ENCODE data around the gene OPALIN. TPM values are rescaled to one million over a fixed set of nuclear protein-coding genes. Genes with fewer than 3 reads are reported as not detected.

The OPALIN gene, protein sequence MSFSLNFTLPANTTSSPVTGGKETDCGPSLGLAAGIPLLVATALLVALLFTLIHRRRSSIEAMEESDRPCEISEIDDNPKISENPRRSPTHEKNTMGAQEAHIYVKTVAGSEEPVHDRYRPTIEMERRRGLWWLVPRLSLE
- not detected for total RNA-seq
- not detected for polyA plus RNA-seq (ENCODE audit: insufficient read depth, low read depth, low replicate concordance)
- long read RNA-seq, donor 1 = 0 reads
- long read RNA-seq, donor 2 = 0 reads
- long read RNA-seq, donor 3 = 0 reads
- long read RNA-seq, donor 4 = 0 reads
- long read RNA-seq, donor 5 = 0 reads
- long read RNA-seq, donor 6 = 0 reads
- long read RNA-seq, donor 7 = 0 reads
- long read RNA-seq, donor 8 = 0 reads
- long read RNA-seq, donor 9 = 0 reads
- long read RNA-seq, donor 10 = 0 reads

DNA sequence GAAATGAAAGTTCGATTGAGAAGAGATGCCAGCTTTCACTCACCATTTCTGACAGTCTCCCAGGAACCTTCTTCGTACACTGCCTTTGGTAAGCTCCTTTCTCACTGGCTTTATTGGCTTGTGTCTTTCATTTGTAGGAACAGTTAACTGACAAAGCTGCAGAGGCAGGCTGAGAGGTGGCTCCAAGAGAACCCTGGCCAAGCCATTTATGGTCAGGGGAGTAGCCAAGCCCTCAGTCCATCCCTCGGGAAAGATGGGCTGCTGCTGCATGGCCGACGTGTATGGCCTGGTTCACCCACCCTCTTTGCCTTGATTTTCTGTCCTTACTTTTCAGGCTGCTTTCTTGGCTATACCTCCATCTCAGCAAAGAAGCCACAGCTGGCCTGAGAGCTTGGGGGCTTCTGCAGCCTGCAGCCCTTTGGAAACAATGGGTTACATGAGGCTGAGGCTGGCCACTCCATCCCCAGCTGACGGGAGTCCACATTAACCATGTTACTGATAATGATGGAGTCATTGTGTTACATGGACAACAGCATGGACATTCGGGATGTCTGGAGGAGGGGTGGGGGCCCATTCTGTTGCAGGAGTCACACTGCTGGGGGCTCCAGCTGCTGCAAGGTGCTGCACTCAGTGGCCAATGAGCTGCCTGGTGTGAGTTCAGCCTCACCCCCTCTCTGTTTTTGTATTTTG lies at the start of gene OPALIN:
OPALIN (minus strand) TSS at position 152 of the 690 bp plus-strand sequence; CDS start at position 46, 106 bp downstream.
- H3K27ac ChIP-seq (ENCODE audit: low read depth in 2 of 2, low read length in 2 of 2) = no peak within 1 kb of the TSS
- H3K9me3 ChIP-seq (ENCODE audit: control insufficient read depth in 2 of 3, insufficient read depth in 1 of 3, low read length in 3 of 3) = no peaks in the 10 kb centered on the region
- no peak within 1 kb of the TSS for H3K4me3 ChIP-seq (ENCODE audit: low read length in 3 of 3)
- H3K36me3 ChIP-seq (ENCODE audit: control insufficient read depth in 2 of 3, insufficient read depth in 3 of 3, low read length in 3 of 3) = no peaks in the 10 kb centered on the region
- intact Hi-C loops (cut with DNase I) = no loop called here
- DNase-seq (no peak), FAIRE-seq (no peak)
- no peaks in the 10 kb centered on the region for H3K27me3 ChIP-seq (ENCODE audit: control insufficient read depth, insufficient read depth, low read length)
- no peak for TF ChIP-seq CTCF (IDR thresholded peaks at IDR 0.05; ENCODE audit: borderline replicate concordance, extremely low read depth, insufficient read depth)
- no peak within 1 kb of the TSS for H3K9ac ChIP-seq (ENCODE audit: low read length in 3 of 3)
- no peaks in the 10 kb centered on the region for H3K4me1 ChIP-seq (ENCODE audit: control insufficient read depth in 2 of 3, insufficient read depth in 2 of 3, low read depth in 1 of 3, low read length in 3 of 3)

DNA sequence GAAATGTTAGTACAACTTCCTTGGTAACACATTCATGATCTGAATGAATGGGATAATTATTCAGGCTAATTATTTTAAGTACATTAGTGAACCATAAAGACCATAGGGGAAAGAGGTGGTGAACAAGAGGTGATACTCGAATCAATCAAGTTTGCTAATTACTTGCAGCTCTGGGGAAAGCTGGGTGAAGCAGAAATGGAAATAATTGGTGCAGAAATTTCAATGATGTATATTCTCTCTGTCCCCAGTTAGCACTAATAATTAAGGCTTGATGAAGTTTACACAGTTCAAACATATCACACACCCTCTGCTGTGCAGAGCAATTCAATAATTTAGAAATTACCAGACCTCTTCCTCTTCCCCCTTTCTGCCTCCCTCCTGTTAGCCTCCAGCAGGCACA lies 49.4 kb upstream of the OPALIN start:
- no peaks in the 10 kb centered on the region for H3K27me3 ChIP-seq (ENCODE audit: control insufficient read depth, insufficient read depth, low read length)
- intact Hi-C loops (cut with DNase I) = no loop called here

GRCh38 chr10:96407560-96408069 lies 48.8 kb upstream of the OPALIN start:
- Histone ChIP-seq H3K4me3 (ENCODE audit: low read length in 3 of 3) (no peak overlapping the region), H3K27ac (ENCODE audit: low read depth in 2 of 2, low read length in 2 of 2) (no peak overlapping the region), H3K27me3 (ENCODE audit: control insufficient read depth, insufficient read depth, low read length) (no peaks in the 10 kb centered on the region), H3K9ac (ENCODE audit: low read length in 3 of 3) (no peak overlapping the region), H3K36me3 (ENCODE audit: control insufficient read depth in 2 of 3, insufficient read depth in 3 of 3, low read length in 3 of 3) (no peaks in the 10 kb centered on the region), H3K9me3 (ENCODE audit: control insufficient read depth in 2 of 3, insufficient read depth in 1 of 3, low read length in 3 of 3) (no peaks in the 10 kb centered on the region), H3K4me1 (ENCODE audit: control insufficient read depth in 2 of 3, insufficient read depth in 2 of 3, low read depth in 1 of 3, low read length in 3 of 3) (no peaks in the 10 kb centered on the region)
- TF ChIP-seq CTCF (IDR thresholded peaks at IDR 0.05; ENCODE audit: borderline replicate concordance, extremely low read depth, insufficient read depth) = no peak
- FAIRE-seq (no peak), DNase-seq (no peak)
- intact Hi-C loops (cut with DNase I) = no loop called here

More for the DNA sequence above, 49.4 kb upstream of the OPALIN start:
- FAIRE-seq (no peak), DNase-seq (no peak)
- no peaks in the 10 kb centered on the region for H3K9me3 ChIP-seq (ENCODE audit: control insufficient read depth in 2 of 3, insufficient read depth in 1 of 3, low read length in 3 of 3)
- H3K9ac ChIP-seq (ENCODE audit: low read length in 3 of 3) = no peak overlapping the region
- H3K36me3 ChIP-seq (ENCODE audit: control insufficient read depth in 2 of 3, insufficient read depth in 3 of 3, low read length in 3 of 3) = no peaks in the 10 kb centered on the region
- H3K27ac ChIP-seq (ENCODE audit: low read depth in 2 of 2, low read length in 2 of 2) = no peak overlapping the region
- no peak for TF ChIP-seq CTCF (IDR thresholded peaks at IDR 0.05; ENCODE audit: borderline replicate concordance, extremely low read depth, insufficient read depth)
- H3K4me3 ChIP-seq (ENCODE audit: low read length in 3 of 3) = no peak overlapping the region
- no peaks in the 10 kb centered on the region for H3K4me1 ChIP-seq (ENCODE audit: control insufficient read depth in 2 of 3, insufficient read depth in 2 of 3, low read depth in 1 of 3, low read length in 3 of 3)
